SU-DHL-6 (cell line): Measurements from ENCODE around the gene HS6ST1.

Experiments
- H2AFZ ChIP-seq: fragments of 200-600 bp; sonication (generic); 2 replicates; pipeline ENCODE4 v1.6.1; 2014; ENCODE audit warnings: low read depth, mild to moderate bottlenecking, moderate library complexity, mixed read lengths, antibody characterized with exemption, low read length; ENCODE audit not compliant: severe bottlenecking
- H3F3A ChIP-seq: fragments of 200-600 bp; shearing (Covaris generic); 2 replicates; pipeline ENCODE4 v1.6.0; 2016; ENCODE audit warnings: antibody characterized with exemption, mild to moderate bottlenecking; ENCODE audit not compliant: insufficient read depth
- H3K27ac ChIP-seq: fragments of 200-600 bp; sonication (generic); 2 replicates; pipeline ENCODE4 v1.5.1; 2016; ENCODE audit warnings: low read depth, mild to moderate bottlenecking, low read length, moderate library complexity, mixed read lengths
- H3K27me3 ChIP-seq: fragments of 200-600 bp; sonication (generic), shearing (Covaris generic); 2 replicates; pipeline ENCODE4 v1.6.0; 2014; ENCODE audit warnings: mild to moderate bottlenecking, low read length
- H3K36me3 ChIP-seq: fragments of 200-600 bp; sonication (generic); 2 replicates; pipeline ENCODE4 v1.6.1; 2014; ENCODE audit warnings: mild to moderate bottlenecking, low read length, mixed read lengths
- H3K4me2 ChIP-seq: fragments of 300-600, 200-600 bp; shearing (Covaris generic), sonication (generic); 2 replicates; pipeline ENCODE4 v1.6.0; 2014; ENCODE audit warnings: low read length, low read depth, mild to moderate bottlenecking; ENCODE audit not compliant: poor library complexity, severe bottlenecking
- H3K4me3 ChIP-seq: fragments of 200-600 bp; sonication (generic); 2 replicates; pipeline ENCODE4 v1.5.1; 2014; ENCODE audit warnings: antibody characterized with exemption, low read length, mild to moderate bottlenecking, mixed read lengths; ENCODE audit not compliant: insufficient read depth, poor library complexity, severe bottlenecking
- H3K79me2 ChIP-seq: fragments of 200-600 bp; sonication (generic); 2 replicates; pipeline ENCODE4 v1.6.1; 2014; ENCODE audit warnings: mild to moderate bottlenecking, low read length, moderate library complexity; ENCODE audit not compliant: insufficient read depth
- H3K9ac ChIP-seq: fragments of 200-600 bp; sonication (generic); 2 replicates; pipeline ENCODE4 v1.7.0; 2014; ENCODE audit warnings: mild to moderate bottlenecking, low read length
- H3K9me2 ChIP-seq: fragments of 200-600 bp; sonication (generic); replicated peaks from 2 replicates; pipeline ENCODE4 v1.6.1; 2014; ENCODE audit warnings: low read length; ENCODE audit not compliant: insufficient read depth
- H3K9me3 ChIP-seq: fragments of 200-600 bp; sonication (generic); 2 replicates; pipeline ENCODE4 v1.6.1; 2014; ENCODE audit warnings: low read length, mixed read lengths; ENCODE audit not compliant: insufficient read depth
- H4K20me1 ChIP-seq: fragments of 200-600 bp; sonication (generic); 2 replicates; pipeline ENCODE4 v1.6.1; 2014; ENCODE audit warnings: low read depth, mild to moderate bottlenecking, antibody characterized with exemption, low read length, moderate library complexity, mixed read lengths
- EZH2phosphoT487 ChIP-seq: fragments of 200-600 bp; sonication (generic), shearing (Covaris generic); conservative IDR thresholded peaks from 2 replicates; pipeline ENCODE4 v1.6.1; 2018; ENCODE audit warnings: mild to moderate bottlenecking, antibody characterized with exemption, low read length, moderate library complexity, mixed read lengths
- TF ChIP-seq, protein P1 (sequence below): fragments of 200-600 bp; sonication (generic); IDR thresholded peaks from one replicate; pipeline ENCODE4 v1.5.1; 2017; ENCODE audit warnings: antibody characterized with exemption, mild to moderate bottlenecking, low read length, moderate library complexity; ENCODE audit not compliant: insufficient read depth, poor library complexity, severe bottlenecking

Gene HS6ST1

DNA sequence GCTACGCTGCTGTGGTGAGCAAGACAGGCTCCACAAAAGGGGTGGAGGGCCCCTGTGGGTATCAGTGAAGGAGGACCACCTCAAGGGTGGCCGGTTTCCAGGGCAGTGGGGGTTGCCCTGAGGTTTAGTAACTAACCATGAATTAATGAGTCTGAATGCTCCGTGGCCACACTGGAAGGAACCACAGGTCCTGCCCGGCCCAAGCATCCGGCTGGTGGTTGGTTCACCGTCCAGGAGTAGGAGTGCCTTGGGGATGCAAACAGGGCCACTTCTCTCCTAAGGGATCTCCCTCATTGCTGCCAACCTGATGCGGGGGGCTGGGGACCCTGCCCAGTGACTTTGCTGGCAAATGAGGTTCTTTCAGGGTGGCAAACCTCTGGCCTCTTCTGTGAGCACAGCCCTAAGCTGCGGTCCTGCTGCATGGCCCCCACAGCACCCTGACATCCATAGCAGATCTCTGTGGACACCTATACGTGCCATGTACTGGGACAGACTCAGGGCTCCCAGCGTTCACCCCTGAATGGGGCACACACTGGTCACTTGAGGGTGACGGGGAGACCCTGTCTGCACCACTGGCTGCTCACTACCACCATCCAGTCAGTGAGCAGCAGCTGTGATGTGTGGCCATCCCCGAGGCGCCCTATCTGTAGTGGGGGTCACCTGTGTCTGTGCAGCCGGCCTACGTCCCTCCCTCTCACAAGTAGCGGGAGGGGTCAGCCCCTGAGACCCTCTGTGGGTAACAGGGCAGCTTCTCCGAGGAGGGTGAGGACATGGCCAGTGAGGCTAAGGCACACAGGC lies 41.6 kb downstream of the HS6ST1 start:
- Histone ChIP-seq H3K27ac (no peak overlapping the region), H4K20me1 (no peaks in the 10 kb centered on the region; the same call in 1 of the 2 replicates), H3K9me2 (no peaks in the 10 kb centered on the region), H3F3A (no peaks in the 10 kb centered on the region), H3K4me3 (no peak overlapping the region), H3K27me3 (no peaks in the 10 kb centered on the region), H3K9ac (no peak overlapping the region), H3K79me2 (no peaks in the 10 kb centered on the region), H3K36me3 (no peaks in the 10 kb centered on the region; the same call in 1 of the 2 replicates), H3K4me2 (no peak overlapping the region), H3K9me3 (no peaks in the 10 kb centered on the region), H2AFZ (no peak overlapping the region)
- TF ChIP-seq EZH2phosphoT487: no peak
- TF ChIP-seq, protein P1, sequence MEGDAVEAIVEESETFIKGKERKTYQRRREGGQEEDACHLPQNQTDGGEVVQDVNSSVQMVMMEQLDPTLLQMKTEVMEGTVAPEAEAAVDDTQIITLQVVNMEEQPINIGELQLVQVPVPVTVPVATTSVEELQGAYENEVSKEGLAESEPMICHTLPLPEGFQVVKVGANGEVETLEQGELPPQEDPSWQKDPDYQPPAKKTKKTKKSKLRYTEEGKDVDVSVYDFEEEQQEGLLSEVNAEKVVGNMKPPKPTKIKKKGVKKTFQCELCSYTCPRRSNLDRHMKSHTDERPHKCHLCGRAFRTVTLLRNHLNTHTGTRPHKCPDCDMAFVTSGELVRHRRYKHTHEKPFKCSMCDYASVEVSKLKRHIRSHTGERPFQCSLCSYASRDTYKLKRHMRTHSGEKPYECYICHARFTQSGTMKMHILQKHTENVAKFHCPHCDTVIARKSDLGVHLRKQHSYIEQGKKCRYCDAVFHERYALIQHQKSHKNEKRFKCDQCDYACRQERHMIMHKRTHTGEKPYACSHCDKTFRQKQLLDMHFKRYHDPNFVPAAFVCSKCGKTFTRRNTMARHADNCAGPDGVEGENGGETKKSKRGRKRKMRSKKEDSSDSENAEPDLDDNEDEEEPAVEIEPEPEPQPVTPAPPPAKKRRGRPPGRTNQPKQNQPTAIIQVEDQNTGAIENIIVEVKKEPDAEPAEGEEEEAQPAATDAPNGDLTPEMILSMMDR: no peak

- Histone ChIP-seq H3K4me2 (no peak overlapping the region), H3K27me3 (no peaks in the 10 kb centered on the region), H3K79me2 (no peaks in the 10 kb centered on the region), H3F3A (no peaks in the 10 kb centered on the region), H3K9me3 (no peaks in the 10 kb centered on the region), H3K9me2 (no peaks in the 10 kb centered on the region), H3K9ac (no peak overlapping the region), H4K20me1 (no peaks in the 10 kb centered on the region), H2AFZ (no peak overlapping the region), H3K36me3 (no peaks in the 10 kb centered on the region; the same call in 1 of the 2 replicates), H3K27ac (no peak overlapping the region), H3K4me3 (no peak overlapping the region)
- TF ChIP-seq EZH2phosphoT487: no peak
- TF ChIP-seq, protein P1: no peak
Observed at GRCh38 chr2:128275498-128276045, 43.1 kb downstream of the HS6ST1 start.

DNA sequence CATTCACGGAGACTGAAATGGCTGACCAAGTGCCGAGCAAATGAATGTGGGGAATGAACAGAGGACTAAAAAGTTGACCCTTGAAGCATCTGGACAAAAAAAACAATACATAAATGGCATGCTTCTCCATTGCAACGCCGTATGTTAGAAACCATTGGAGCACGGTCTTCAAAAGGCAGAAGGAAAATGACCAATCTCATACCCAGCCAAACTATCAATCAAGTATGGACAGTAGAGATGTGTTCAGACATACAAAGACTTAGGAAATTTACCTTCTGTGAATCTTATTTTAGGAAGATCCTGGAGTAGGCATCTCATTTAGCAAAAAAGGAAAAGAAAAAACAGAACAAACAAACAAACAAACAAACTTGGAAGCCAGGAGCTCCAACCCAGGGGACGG lies 44.5 kb downstream of the HS6ST1 start:
- H3K27me3 ChIP-seq: no peaks in the 10 kb centered on the region
- no peaks in the 10 kb centered on the region for H3K9me2 ChIP-seq
- H3K9ac ChIP-seq: no peak overlapping the region
- H4K20me1 ChIP-seq: no peaks in the 10 kb centered on the region
- H3K9me3 ChIP-seq: no peaks in the 10 kb centered on the region
- no peak overlapping the region for H3K4me2 ChIP-seq
- H3K36me3 ChIP-seq: no peaks in the 10 kb centered on the region; the same call in 1 of the 2 replicates
- H3F3A ChIP-seq: no peaks in the 10 kb centered on the region
- TF ChIP-seq, protein P1: no peak
- TF ChIP-seq EZH2phosphoT487: no peak
- H3K79me2 ChIP-seq: no peaks in the 10 kb centered on the region
- no peak overlapping the region for H2AFZ ChIP-seq
- H3K4me3 ChIP-seq: no peak overlapping the region
- H3K27ac ChIP-seq: no peak overlapping the region
